Activated naive CD4-positive, alpha-beta T cell treated with anti-CD3 and anti-CD28 coated beads, Interleukin-2, amount 10 ng/mL, durations not matched to agents 7 days and 5 days (primary cell): ENCODE results near the gene STMP1.
"Not testable (repeated sequence)": the region's sequence is repeated elsewhere in the genome, so short reads cannot be mapped to it uniquely, and the experiment has no call there.

Source experiments
- CTCF ChIA-PET: fragments of 350-600 bp; sonication (Branson Sonifier 250); formaldehyde crosslinking; loops from one replicate; lab custom pipeline; 2021; ENCODE audit warnings: antibody characterized with exemption; lab: Charles Lee
- DNase-seq: peaks from one replicate; pipeline ENCODE4 v3.0.0-alpha.2; 2020
- H3K27ac Mint-ChIP-seq: one replicate; pipeline ENCODE4 v1.8.0; 2021; ENCODE audit warnings: mild to moderate bottlenecking, moderate library complexity, mixed read lengths
- H3K27me3 Mint-ChIP-seq: one replicate; pipeline ENCODE4 v1.8.0; 2021; ENCODE audit warnings: mild to moderate bottlenecking, mixed read lengths
- H3K36me3 Mint-ChIP-seq: one replicate; pipeline ENCODE4 v1.8.0; 2021; ENCODE audit warnings: mixed read lengths
- H3K4me1 Mint-ChIP-seq: one replicate; pipeline ENCODE4 v1.8.0; 2021; ENCODE audit warnings: mixed read lengths
- H3K4me3 Mint-ChIP-seq: one replicate; pipeline ENCODE4 v1.8.0; 2021; ENCODE audit warnings: mild to moderate bottlenecking, moderate library complexity, mixed read lengths
- H3K9me3 Mint-ChIP-seq: one replicate; pipeline ENCODE4 v1.8.0; 2021; ENCODE audit warnings: mixed read lengths

The STMP1 gene

DNA sequence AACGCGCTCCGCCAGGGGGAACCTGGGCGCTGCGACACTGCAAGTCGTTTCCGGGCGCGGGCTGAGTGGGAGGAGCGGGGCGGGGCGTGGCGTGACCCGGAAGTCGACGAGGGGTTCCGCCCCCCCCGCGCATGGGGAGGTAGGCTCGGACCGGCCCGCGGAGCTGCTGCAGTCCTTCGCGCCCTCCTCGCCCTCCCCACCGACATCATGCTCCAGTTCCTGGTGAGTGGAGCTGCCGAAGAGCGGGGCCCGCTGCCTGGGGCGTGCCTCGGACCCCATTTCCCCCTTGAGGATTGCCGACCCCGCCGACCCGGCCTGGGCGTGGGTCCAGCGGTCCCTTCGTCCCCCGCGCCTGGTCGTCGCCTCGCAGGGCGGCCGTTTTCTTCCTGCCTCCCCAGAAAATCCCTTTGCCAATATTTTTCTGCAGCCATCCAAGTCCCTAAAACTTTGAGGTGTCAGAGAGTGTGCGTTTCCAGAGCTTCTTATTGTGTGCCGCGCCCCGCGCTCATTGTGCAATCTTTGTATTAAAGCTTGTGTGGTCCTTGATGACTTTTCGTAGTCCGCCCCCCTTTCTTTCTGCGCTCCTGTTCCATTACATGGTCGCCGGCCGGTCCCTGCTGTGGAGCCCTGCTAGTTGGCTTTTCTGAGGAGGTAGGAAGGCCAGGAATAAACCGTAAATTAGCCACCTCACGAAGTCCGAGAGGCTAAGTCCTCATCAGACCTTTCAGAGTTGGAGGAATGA, at the start of gene STMP1:
Gene STMP1, plus strand, starts transcription at position 142 of the 742 bp plus-strand sequence.
- Mint-ChIP-seq H3K4me1 (peaks cover 34% of the 10 kb centered on the region), H3K27me3 (no peaks in the 10 kb centered on the region), H3K36me3 (peaks cover 11% of the 10 kb centered on the region), H3K9me3 (no peaks in the 10 kb centered on the region), H3K27ac (peak within 1 kb of the TSS; percentile 84), H3K4me3 (peak within 1 kb of the TSS; percentile 87)
- CTCF ChIA-PET = interaction anchor here (0.9 to 4.2 kb wide), 5 partner anchors 12 to 51 kb away, joined by 4 to 39 read pairs (median 8); no protein-coding TSS in a partner anchor
- DNase-seq = peak; percentile 96

DNA sequence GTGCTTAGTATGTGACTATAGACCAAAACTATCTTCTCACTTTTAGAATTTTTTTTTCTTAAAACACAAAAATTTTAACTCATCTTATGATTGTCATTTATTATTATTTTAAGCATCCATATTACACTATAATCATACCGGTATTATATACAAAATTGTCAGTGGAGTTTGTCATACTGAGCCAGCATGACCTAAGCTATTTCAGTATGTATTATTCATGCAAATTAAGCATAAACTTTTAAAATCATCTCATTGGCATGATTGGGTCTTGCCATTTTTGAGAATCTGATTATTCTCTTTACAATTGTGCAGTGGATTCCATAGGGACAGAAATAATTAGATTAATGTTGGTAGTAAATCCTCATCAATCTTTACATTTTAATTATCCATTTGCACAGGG, 46.2 kb upstream of the STMP1 start:
- H3K27ac Mint-ChIP-seq = no peak overlapping the region
- peaks cover 35% of the 10 kb centered on the region for H3K36me3 Mint-ChIP-seq
- H3K9me3 Mint-ChIP-seq = no peaks in the 10 kb centered on the region
- CTCF ChIA-PET = interaction anchor here (0.7 kb wide), 1 partner anchor 19 kb away, joined by 3 read pairs; no protein-coding TSS in a partner anchor
- H3K4me3 Mint-ChIP-seq = no peak overlapping the region
- no peaks in the 10 kb centered on the region for H3K27me3 Mint-ChIP-seq
- H3K4me1 Mint-ChIP-seq = no peaks in the 10 kb centered on the region
- DNase-seq = no peak

DNA sequence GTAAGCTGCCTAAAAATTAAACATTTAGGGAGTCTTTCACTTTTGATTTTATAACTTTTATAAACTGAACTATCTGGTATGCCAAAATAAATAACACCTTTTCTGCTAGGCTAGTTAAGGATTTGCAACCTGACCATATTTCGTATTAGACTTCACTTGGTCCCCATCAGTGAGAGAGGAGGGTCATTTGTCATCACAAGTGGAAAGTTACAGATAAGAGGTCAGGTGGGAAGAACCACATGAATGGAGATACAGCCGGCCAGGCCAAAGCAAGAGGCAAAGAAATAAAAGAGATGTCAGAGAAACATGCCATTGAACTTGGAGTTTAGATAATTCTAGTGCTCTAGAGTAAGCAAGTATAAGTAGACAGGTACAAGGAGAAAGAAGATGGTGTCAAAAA, 44.5 kb upstream of the STMP1 start:
- no peaks in the 10 kb centered on the region for H3K4me1 Mint-ChIP-seq
- CTCF ChIA-PET = interaction anchor here (1.0 to 1.8 kb wide), 2 partner anchors 12 to 28 kb away, joined by 3 to 4 read pairs; no protein-coding TSS in a partner anchor
- H3K36me3 Mint-ChIP-seq = peaks cover 26% of the 10 kb centered on the region
- DNase-seq = no peak
- no peaks in the 10 kb centered on the region for H3K9me3 Mint-ChIP-seq
- H3K4me3 Mint-ChIP-seq = no peak overlapping the region
- H3K27me3 Mint-ChIP-seq = no peaks in the 10 kb centered on the region
- no peak overlapping the region for H3K27ac Mint-ChIP-seq

DNA sequence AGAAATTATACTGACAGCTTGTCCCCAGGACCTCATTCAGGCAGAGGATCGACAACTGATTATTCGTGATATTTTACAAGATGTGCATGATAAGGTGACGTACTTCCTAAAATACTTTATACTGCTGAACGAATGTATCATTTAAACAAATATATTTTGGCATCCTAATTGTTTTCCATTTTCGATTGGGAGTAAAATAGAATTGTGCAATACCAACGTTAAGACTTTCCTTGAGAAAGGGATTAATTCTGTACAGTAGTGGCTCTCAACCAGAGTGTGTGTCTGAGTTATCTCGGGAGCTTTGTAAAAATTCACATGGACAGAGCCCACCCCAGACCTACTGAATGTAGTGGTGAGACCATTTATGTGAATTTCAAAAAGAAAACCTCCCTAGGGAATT, 43.8 kb upstream of the STMP1 start:
- Mint-ChIP-seq H3K36me3 (peaks cover 28% of the 10 kb centered on the region), H3K4me1 (no peaks in the 10 kb centered on the region), H3K4me3 (no peak overlapping the region), H3K27me3 (no peaks in the 10 kb centered on the region), H3K27ac (no peak overlapping the region), H3K9me3 (no peaks in the 10 kb centered on the region)
- CTCF ChIA-PET = interaction anchor here (1.8 kb wide), 1 partner anchor 27 kb away, joined by 4 read pairs; no protein-coding TSS in a partner anchor
- DNase-seq = no peak

DNA sequence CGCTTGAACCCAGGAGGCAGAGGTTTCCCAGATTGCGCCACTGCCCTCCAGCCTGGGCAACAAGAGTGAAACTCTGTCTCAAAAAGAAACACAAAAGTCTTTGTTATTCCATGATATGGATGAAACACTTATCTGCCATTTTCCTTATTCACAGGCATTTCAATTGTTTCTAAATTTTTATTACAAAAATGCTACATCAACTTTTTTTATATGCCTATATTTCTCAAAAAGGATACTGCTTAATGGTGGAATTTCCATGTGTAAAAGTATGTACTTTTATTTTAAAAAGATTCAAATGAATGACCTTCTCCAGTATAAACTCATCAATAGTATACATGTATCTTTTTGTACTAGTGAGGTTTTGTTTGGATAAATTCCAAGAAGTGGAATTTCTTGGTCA, 41.9 kb upstream of the STMP1 start:
- Mint-ChIP-seq H3K4me3 (no peak overlapping the region), H3K27me3 (no peaks in the 10 kb centered on the region), H3K4me1 (no peaks in the 10 kb centered on the region), H3K36me3 (peaks cover 36% of the 10 kb centered on the region), H3K27ac (no peak overlapping the region), H3K9me3 (no peaks in the 10 kb centered on the region)
- CTCF ChIA-PET = interaction anchor here (0.5 to 2.4 kb wide), 8 partner anchors 13 to 339 kb away, joined by 3 to 11 read pairs (median 3); no protein-coding TSS in a partner anchor
- DNase-seq = no peak

DNA sequence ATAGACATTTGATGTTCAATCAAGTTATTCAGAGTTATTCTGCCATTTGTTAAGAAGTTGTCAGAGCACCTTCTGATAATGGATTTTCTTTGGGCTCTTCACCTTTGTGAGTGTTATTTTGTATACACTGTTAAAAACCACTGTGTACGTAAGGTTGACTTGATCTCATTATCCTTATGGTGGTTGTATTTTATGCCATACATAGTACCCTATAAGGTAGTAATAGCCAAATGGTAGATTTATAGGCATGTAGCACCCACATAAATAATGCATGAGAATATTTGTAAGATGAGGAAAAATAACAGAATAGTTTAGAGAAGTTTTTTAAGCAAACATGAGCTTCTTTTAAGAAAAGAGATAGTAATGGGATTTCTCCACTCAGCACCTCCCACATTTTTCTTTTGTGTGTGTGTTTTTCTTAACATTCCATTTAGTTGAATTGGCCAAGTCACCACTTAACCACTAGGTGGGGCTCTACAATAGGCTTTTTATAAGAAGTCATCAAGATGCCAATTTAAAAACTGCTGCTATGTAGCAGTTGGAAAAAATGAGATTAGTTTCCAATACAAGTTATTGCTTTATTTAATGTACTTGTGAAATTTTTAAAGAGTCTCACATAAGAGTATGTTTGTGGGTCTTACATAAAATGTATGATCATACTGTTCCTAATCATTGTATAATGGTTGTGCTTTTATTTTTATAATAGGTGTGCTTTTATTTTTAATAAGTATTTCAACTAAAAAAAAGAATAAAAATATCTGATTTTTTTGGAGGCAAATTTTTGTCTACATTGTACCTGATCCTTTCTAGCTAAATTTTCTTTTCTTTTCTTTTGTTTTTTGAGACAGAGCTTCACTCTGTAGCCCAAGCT, 41.1 kb upstream of the STMP1 start:
- Mint-ChIP-seq H3K4me1 (no peaks in the 10 kb centered on the region), H3K4me3 (no peak overlapping the region), H3K36me3 (peaks cover 43% of the 10 kb centered on the region), H3K27me3 (no peaks in the 10 kb centered on the region), H3K27ac (no peak overlapping the region), H3K9me3 (no peaks in the 10 kb centered on the region)
- CTCF ChIA-PET = interaction anchor here (0.6 to 2.4 kb wide), 12 partner anchors 12 to 340 kb away, joined by 3 to 11 read pairs (median 4); partner anchors contain the start of gene STMP1
- peak; percentile 29 for DNase-seq

DNA sequence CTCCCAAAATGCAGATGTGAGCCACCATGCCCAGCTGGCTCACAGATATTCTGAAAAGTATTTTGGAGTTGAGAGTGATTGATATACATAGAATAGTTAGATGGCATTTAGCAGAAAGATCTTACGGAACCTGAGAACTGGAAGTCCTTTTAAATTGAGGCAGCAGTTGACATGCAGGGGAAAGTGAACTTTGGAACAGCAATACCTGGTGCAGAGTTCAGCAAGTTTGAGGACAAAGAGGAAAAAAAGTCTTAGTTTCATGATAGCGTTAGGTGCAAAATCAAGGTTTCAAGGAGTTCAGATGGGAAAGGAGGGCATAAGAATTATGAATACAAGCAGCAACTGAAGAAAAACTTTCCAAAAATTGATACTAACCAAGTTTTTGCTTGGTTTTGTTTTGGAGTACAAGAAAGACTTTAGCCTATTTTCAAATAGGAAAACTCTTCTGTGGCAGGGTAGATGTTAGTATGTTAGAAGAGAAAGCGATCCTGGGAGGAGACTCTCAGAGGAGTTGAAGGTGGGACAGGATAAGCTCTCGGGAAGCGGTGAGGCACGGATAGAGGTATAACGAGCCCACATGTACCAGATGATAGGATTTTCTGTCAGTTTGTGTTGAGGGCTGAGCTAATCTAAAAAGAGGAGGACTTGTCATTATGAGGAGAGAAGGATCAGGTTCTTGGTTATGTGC, 28.0 kb upstream of the STMP1 start:
- CTCF ChIA-PET = no interaction called here
- Mint-ChIP-seq H3K4me3 (no peak overlapping the region), H3K36me3 (peaks cover 49% of the 10 kb centered on the region), H3K27me3 (no peaks in the 10 kb centered on the region), H3K9me3 (no peaks in the 10 kb centered on the region), H3K27ac (no peak overlapping the region), H3K4me1 (no peaks in the 10 kb centered on the region)
- no peak for DNase-seq

DNA sequence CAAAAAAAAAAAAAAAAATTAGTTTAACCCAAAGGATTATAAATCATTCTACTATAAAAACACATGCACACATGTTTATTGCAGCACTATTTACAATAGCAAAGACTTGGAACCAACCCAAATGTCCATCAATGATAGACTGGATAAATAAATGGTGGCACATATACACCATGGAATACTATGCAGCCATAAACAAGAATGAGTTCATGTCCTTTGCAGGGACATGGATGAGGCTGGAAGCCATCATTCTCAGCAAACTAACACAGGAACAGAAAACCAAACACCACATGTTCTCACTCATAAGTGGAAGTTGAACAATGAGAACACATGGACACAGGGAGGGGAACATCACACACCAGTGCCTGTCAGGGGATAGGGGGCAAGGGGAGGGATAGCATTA, 22.6 kb upstream of the STMP1 start:
- not testable (repeated sequence) for H3K27me3 Mint-ChIP-seq, H3K4me1 Mint-ChIP-seq, H3K27ac Mint-ChIP-seq, H3K9me3 Mint-ChIP-seq, DNase-seq, H3K4me3 Mint-ChIP-seq
- CTCF ChIA-PET = interaction anchor here (2.9 kb wide), 1 partner anchor 8 kb away, joined by 7 read pairs; no protein-coding TSS in a partner anchor
- peaks cover 58% of the 10 kb centered on the region for H3K36me3 Mint-ChIP-seq

DNA sequence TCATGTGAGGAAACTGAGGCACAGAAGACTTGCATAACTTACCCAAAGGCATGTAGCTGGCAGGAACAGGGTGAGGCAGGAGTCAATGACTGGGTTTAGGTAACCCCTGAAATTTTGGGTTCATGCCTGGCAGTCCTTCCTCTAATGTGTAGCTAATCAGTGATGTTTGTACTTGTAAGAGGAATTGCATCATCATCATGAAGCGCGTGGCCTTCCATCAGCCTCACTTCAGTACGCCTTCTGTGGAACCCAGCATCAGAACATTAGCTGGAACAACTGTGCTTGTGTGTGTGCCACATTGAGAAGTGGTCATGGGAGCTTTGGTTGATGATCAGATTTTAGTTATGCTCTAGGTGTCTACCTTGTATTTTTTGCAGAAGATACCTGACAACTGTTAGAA, 18.2 kb upstream of the STMP1 start:
- H3K27ac Mint-ChIP-seq = no peak overlapping the region
- DNase-seq = no peak
- no peak overlapping the region for H3K4me3 Mint-ChIP-seq
- no peaks in the 10 kb centered on the region for H3K9me3 Mint-ChIP-seq
- H3K27me3 Mint-ChIP-seq = no peaks in the 10 kb centered on the region
- CTCF ChIA-PET = interaction anchor here (1.2 to 3.6 kb wide), 12 partner anchors 11 to 369 kb away, joined by 3 to 32 read pairs (median 10); partner anchors contain the start of gene STMP1
- peaks cover 46% of the 10 kb centered on the region for H3K36me3 Mint-ChIP-seq
- no peaks in the 10 kb centered on the region for H3K4me1 Mint-ChIP-seq

DNA sequence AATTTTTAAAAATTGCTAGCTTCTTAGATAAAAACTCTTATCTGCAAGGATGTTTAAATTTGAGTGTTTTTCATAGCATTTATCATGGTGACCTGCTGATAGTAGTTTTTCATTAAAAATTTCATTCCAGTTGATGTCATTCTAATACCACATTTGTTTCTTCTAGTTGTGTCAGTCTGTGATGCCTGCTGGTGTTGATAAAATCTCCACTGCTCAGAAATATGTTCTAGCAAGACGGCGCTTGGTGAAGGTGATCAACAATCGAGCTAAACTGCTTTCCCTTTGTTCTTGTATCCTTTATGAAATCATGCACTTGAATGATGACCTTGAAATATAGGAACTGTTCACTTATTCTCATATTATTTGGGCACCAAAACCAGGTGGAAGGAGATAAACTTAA, 17.6 kb upstream of the STMP1 start:
- DNase-seq = no peak
- no peaks in the 10 kb centered on the region for H3K4me1 Mint-ChIP-seq
- H3K27me3 Mint-ChIP-seq = no peaks in the 10 kb centered on the region
- H3K9me3 Mint-ChIP-seq = no peaks in the 10 kb centered on the region
- H3K4me3 Mint-ChIP-seq = no peak overlapping the region
- H3K27ac Mint-ChIP-seq = no peak overlapping the region
- peaks cover 41% of the 10 kb centered on the region for H3K36me3 Mint-ChIP-seq
- CTCF ChIA-PET = interaction anchor here (1.2 to 3.6 kb wide), 16 partner anchors 9 to 369 kb away, joined by 3 to 32 read pairs (median 8); partner anchors contain the start of gene STMP1

DNA sequence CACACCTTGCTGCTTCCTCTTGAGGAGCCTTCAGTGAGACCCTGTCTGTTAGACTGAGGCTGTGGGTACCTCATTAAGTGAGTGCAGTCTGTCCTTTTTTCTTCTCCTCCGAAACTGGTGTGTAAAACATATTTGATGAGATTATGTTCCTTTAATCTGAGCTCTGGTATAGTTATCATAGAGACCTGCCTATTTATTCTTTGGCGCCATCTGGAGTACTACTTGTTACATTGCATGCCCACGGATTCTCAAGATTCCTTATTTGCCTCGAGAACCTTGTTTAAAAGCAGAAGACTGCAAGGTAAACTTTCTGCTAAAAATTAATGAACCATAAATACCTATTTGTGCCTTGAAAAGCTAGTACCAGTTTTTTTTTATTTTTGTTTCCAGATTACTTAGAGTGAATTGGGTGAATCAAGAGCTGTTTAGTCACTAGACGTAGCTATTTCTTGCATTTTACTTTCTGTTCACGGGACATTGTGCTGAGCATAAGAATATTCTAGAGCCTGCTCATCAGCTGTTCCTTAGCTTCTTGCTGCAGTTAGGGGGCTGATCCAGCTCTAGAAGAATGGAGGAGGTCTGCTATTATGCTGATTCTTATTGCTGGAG, 16.9 kb upstream of the STMP1 start:
- no peak overlapping the region for H3K4me3 Mint-ChIP-seq
- H3K36me3 Mint-ChIP-seq = peaks cover 37% of the 10 kb centered on the region
- no peaks in the 10 kb centered on the region for H3K9me3 Mint-ChIP-seq
- H3K4me1 Mint-ChIP-seq = no peaks in the 10 kb centered on the region
- H3K27me3 Mint-ChIP-seq = no peaks in the 10 kb centered on the region
- CTCF ChIA-PET = interaction anchor here (0.8 to 3.6 kb wide), 20 partner anchors 8 to 370 kb away, joined by 3 to 32 read pairs (median 6); partner anchors contain the start of gene STMP1
- no peak overlapping the region for H3K27ac Mint-ChIP-seq
- DNase-seq = peak; percentile 32

DNA sequence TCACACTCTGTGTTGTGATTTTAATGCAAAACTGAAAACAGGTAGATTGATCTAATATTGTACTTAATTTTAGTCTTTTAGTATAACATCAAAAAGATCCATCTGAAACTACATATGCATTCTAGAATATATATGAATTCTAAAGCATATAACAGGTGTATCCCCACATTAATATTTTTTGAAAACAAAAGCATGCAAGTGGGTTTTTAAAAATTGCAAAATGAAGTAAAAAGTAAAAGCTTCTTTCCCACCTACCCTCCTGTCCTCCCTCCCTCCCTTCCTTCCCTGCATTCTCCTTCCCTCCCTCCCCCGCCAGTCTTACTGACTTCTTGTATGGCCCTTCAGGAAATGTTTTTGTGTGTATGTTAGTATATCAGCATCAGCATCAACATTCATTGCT, 14.6 kb upstream of the STMP1 start:
- Mint-ChIP-seq H3K9me3 (no peaks in the 10 kb centered on the region), H3K27ac (no peak overlapping the region), H3K36me3 (peaks cover 28% of the 10 kb centered on the region), H3K27me3 (no peaks in the 10 kb centered on the region), H3K4me3 (no peak overlapping the region), H3K4me1 (no peaks in the 10 kb centered on the region)
- DNase-seq = no peak
- CTCF ChIA-PET = interaction anchor here (0.6 to 3.5 kb wide), 3 partner anchors 9 to 20 kb away, joined by 3 to 12 read pairs (median 7); partner anchors contain the start of gene STMP1

DNA sequence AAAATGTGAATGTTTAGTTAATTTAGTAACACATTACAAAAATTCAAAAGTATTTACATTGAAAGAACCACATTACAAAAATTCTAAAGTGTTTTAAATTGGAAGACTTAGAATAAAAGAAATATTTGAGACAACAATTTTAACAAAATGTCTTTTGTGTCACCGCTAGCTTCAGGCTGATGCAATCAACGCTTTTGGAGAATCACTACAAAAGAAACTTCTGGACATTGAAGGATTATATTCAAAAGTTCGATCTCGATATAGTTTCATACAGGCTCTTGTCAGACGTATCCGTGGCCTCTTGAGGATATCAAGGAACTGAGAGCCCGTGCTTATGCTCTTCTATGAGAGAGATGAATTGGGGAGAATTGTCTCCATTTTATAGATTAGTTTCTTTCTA, 14.1 kb upstream of the STMP1 start:
- peaks cover 28% of the 10 kb centered on the region for H3K36me3 Mint-ChIP-seq

More for the DNA sequence above, 14.1 kb upstream of the STMP1 start:
- no peaks in the 10 kb centered on the region for H3K27me3 Mint-ChIP-seq
- H3K4me3 Mint-ChIP-seq = no peak overlapping the region
- H3K27ac Mint-ChIP-seq = no peak overlapping the region
- no peak for DNase-seq
- no peaks in the 10 kb centered on the region for H3K9me3 Mint-ChIP-seq
- no peaks in the 10 kb centered on the region for H3K4me1 Mint-ChIP-seq
- CTCF ChIA-PET = interaction anchor here (0.6 to 3.5 kb wide), 4 partner anchors 10 to 21 kb away, joined by 3 to 12 read pairs (median 5); partner anchors contain the start of gene STMP1
